ENCODE results near the gene GPR55.

DNA sequence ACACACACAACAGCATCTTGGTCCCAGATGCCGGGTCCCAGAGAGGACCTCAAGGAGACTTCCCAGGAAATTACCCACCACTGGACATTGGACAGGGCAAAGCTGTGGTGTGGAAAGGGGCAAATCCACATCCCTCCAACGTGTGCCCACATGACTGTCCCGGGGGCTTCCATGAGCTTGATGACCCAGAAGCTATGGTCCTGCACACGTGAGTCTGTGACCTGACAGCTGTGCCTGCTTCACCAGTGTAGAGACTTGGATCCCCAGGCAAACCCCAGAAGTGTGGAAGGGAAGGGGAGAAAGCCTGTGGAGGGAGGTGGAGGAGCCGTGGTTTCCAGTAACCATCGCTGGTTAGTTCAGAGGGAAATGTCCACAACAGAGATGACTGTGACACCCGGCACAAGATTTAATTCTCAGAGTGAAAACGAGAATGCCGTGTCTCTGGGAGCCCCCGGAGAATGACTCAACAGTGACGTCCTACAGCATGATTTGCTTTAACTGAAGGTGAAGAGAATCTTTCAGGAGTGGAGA, 19.1 kb upstream of the GPR55 start:
- TF ChIP-seq, protein P1, sequence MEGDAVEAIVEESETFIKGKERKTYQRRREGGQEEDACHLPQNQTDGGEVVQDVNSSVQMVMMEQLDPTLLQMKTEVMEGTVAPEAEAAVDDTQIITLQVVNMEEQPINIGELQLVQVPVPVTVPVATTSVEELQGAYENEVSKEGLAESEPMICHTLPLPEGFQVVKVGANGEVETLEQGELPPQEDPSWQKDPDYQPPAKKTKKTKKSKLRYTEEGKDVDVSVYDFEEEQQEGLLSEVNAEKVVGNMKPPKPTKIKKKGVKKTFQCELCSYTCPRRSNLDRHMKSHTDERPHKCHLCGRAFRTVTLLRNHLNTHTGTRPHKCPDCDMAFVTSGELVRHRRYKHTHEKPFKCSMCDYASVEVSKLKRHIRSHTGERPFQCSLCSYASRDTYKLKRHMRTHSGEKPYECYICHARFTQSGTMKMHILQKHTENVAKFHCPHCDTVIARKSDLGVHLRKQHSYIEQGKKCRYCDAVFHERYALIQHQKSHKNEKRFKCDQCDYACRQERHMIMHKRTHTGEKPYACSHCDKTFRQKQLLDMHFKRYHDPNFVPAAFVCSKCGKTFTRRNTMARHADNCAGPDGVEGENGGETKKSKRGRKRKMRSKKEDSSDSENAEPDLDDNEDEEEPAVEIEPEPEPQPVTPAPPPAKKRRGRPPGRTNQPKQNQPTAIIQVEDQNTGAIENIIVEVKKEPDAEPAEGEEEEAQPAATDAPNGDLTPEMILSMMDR (IDR thresholded peaks at IDR 0.05) = no peak
- no peak for TF ChIP-seq POLR2A (IDR thresholded peaks at IDR 0.05)
